Measurements from ENCODE around the gene ZBED6.
"Not testable (repeated sequence)": the region's sequence is repeated elsewhere in the genome, so short reads cannot be mapped to it uniquely, and the experiment has no call there.

ZBED6 gene

GRCh38 chr1:203781962-203782361, 13.5 kb upstream of the ZBED6 start:
- no peak overlapping the region for H3K27ac ChIP-seq (ENCODE audit: low read length)
- no peaks in the 10 kb centered on the region for H3K79me2 ChIP-seq (ENCODE audit: low read length)
- no peaks in the 10 kb centered on the region for H3K4me1 ChIP-seq (ENCODE audit: low read length)
- H3K9me3 ChIP-seq (ENCODE audit: insufficient read depth, low read length) = no peaks in the 10 kb centered on the region
- no peak overlapping the region for H3K9ac ChIP-seq (ENCODE audit: low read length)
- TF ChIP-seq CTCF (IDR thresholded peaks at IDR 0.05; ENCODE audit: low read depth, low read length) (no peak), EZH2phosphoT487 (IDR thresholded peaks at IDR 0.05; ENCODE audit: low read depth) (no peak)
- H3K4me2 ChIP-seq (ENCODE audit: low read length) = no peak overlapping the region
- no peaks in the 10 kb centered on the region for H3K27me3 ChIP-seq (ENCODE audit: low read depth, low read length)
- H4K20me1 ChIP-seq (ENCODE audit: insufficient read depth, low read length) = no peaks in the 10 kb centered on the region
- H2AFZ ChIP-seq (ENCODE audit: low read depth, low read length) = no peak overlapping the region
- H3K36me3 ChIP-seq (replicated peaks; ENCODE audit: low read depth, low read length) = no peaks in the 10 kb centered on the region
- H3K4me3 ChIP-seq (ENCODE audit: low read length) = no peak overlapping the region

GRCh38 chr1:203789966-203790365, 5.5 kb upstream of the ZBED6 start:
- H3K27me3 ChIP-seq (ENCODE audit: low read depth, low read length) = no peaks in the 10 kb centered on the region
- peaks cover 3% of the 10 kb centered on the region; the same call in 1 of the 2 replicates for H3K4me1 ChIP-seq (ENCODE audit: low read length)
- H3K4me3 ChIP-seq (ENCODE audit: low read length) = no peak overlapping the region
- no peaks in the 10 kb centered on the region for H4K20me1 ChIP-seq (ENCODE audit: insufficient read depth, low read length)
- H3K4me2 ChIP-seq (ENCODE audit: low read length) = no peak overlapping the region
- H2AFZ ChIP-seq (ENCODE audit: low read depth, low read length) = no peak overlapping the region
- no peaks in the 10 kb centered on the region for H3K79me2 ChIP-seq (ENCODE audit: low read length)
- no peaks in the 10 kb centered on the region for H3K9me3 ChIP-seq (ENCODE audit: insufficient read depth, low read length)
- no peak overlapping the region for H3K27ac ChIP-seq (ENCODE audit: low read length)
- TF ChIP-seq EZH2phosphoT487 (IDR thresholded peaks at IDR 0.05; ENCODE audit: low read depth) (no peak), CTCF (IDR thresholded peaks at IDR 0.05; ENCODE audit: low read depth, low read length) (no peak)
- no peaks in the 10 kb centered on the region for H3K36me3 ChIP-seq (replicated peaks; ENCODE audit: low read depth, low read length)
- no peak overlapping the region for H3K9ac ChIP-seq (ENCODE audit: low read length)

GRCh38 chr1:203791498-203791897, 3.9 kb upstream of the ZBED6 start:
- Histone ChIP-seq H3K4me1 (ENCODE audit: low read length) (peaks cover 4% of the 10 kb centered on the region; the same call in 1 of the 2 replicates), H4K20me1 (ENCODE audit: insufficient read depth, low read length) (no peaks in the 10 kb centered on the region), H3K36me3 (replicated peaks; ENCODE audit: low read depth, low read length) (no peaks in the 10 kb centered on the region), H3K9ac (ENCODE audit: low read length) (no peak overlapping the region), H3K27me3 (ENCODE audit: low read depth, low read length) (no peaks in the 10 kb centered on the region), H3K4me2 (ENCODE audit: low read length) (no peak overlapping the region), H3K79me2 (ENCODE audit: low read length) (peaks cover 10% of the 10 kb centered on the region), H3K9me3 (ENCODE audit: insufficient read depth, low read length) (no peaks in the 10 kb centered on the region), H2AFZ (ENCODE audit: low read depth, low read length) (no peak overlapping the region), H3K27ac (ENCODE audit: low read length) (no peak overlapping the region), H3K4me3 (ENCODE audit: low read length) (no peak overlapping the region)
- no peak for TF ChIP-seq EZH2phosphoT487 (IDR thresholded peaks at IDR 0.05; ENCODE audit: low read depth)
- TF ChIP-seq CTCF (IDR thresholded peaks at IDR 0.05; ENCODE audit: low read depth, low read length) = no peak

- H3K4me3 ChIP-seq (ENCODE audit: low read length) = no peak overlapping the region
- H2AFZ ChIP-seq (ENCODE audit: low read depth, low read length) = no peak overlapping the region
- no peak for TF ChIP-seq CTCF (IDR thresholded peaks at IDR 0.05; ENCODE audit: low read depth, low read length)
- TF ChIP-seq EZH2phosphoT487 (IDR thresholded peaks at IDR 0.05; ENCODE audit: low read depth) = no peak
- H3K27ac ChIP-seq (ENCODE audit: low read length) = no peak overlapping the region
- H3K27me3 ChIP-seq (ENCODE audit: low read depth, low read length) = no peaks in the 10 kb centered on the region
- H3K4me2 ChIP-seq (ENCODE audit: low read length) = no peak overlapping the region
- H3K79me2 ChIP-seq (ENCODE audit: low read length) = peaks cover 20% of the 10 kb centered on the region
- H3K4me1 ChIP-seq (ENCODE audit: low read length) = peaks cover 13% of the 10 kb centered on the region
- peaks cover 10% of the 10 kb centered on the region for H3K36me3 ChIP-seq (replicated peaks; ENCODE audit: low read depth, low read length)
- no peak overlapping the region for H3K9ac ChIP-seq (ENCODE audit: low read length)
- H4K20me1 ChIP-seq (ENCODE audit: insufficient read depth, low read length) = peaks cover 10% of the 10 kb centered on the region
- no peaks in the 10 kb centered on the region for H3K9me3 ChIP-seq (ENCODE audit: insufficient read depth, low read length)
Measured at GRCh38 chr1:203792486-203792885, 2.9 kb upstream of the ZBED6 start.

DNA sequence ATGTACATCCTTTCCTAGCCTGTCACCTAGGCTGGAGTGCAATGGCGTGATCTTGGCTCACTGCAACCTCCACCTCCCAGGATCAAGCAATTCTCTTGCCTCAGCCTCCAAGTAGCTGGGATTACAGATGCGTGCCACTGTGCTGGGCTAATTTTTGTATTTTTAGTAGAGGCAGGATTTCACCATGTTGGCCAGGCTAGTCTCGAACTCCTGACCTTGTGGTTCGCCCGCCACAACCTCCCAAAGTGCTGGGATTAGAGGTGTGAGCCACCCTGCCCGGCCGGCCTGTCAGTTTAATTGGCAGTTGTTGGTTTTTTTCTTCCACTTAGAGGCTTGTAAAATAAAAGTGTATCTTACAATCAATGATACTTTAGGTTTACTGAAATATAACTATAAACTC, 1.9 kb upstream of the ZBED6 start:
- not testable (repeated sequence) for H3K27ac ChIP-seq (ENCODE audit: low read length); H2AFZ ChIP-seq (ENCODE audit: low read depth, low read length); H3K9ac ChIP-seq (ENCODE audit: low read length)

More for the DNA sequence above, 1.9 kb upstream of the ZBED6 start:
- not testable (repeated sequence) for H3K27me3 ChIP-seq (ENCODE audit: low read depth, low read length); H3K9me3 ChIP-seq (ENCODE audit: insufficient read depth, low read length); H3K4me3 ChIP-seq (ENCODE audit: low read length); H3K4me2 ChIP-seq (ENCODE audit: low read length)
- Histone ChIP-seq H3K36me3 (replicated peaks; ENCODE audit: low read depth, low read length) (peaks cover 20% of the 10 kb centered on the region), H3K4me1 (ENCODE audit: low read length) (peaks cover 23% of the 10 kb centered on the region), H4K20me1 (ENCODE audit: insufficient read depth, low read length) (peaks cover 20% of the 10 kb centered on the region), H3K79me2 (ENCODE audit: low read length) (peaks cover 31% of the 10 kb centered on the region)
